Forelimb muscle (tissue), 1 donor: Measurements from ENCODE around the gene VWA8. TPM values are rescaled to one million over a fixed set of nuclear protein-coding genes. Genes with fewer than 3 reads are reported as not detected.
A peak's percentile ranks its signal among the peaks of the same experiment; 100 is the strongest.
"Not testable (repeated sequence)": the region's sequence is repeated elsewhere in the genome, so short reads cannot be mapped to it uniquely, and the experiment has no call there.

ENCODE experiments used
- DNase-seq: peaks from one replicate; pipeline ENCODE4 v3.0.0-alpha.2; 2013; ENCODE audit warnings: low read depth
- polyA plus RNA-seq: library from polyadenylated mRNA; unstranded; fragments of 120-200 nt; gene quantifications from one replicate; pipeline ENCODE4 v1.2.1, GENCODE V29; 2013; ENCODE audit not compliant: insufficient read length

VWA8 gene
- polyA plus RNA-seq, 1 donor = 8.6 TPM

- DNase-seq = not testable (repeated sequence)
Measured at GRCh38 chr13:41745496-41745895, 215.4 kb downstream of the VWA8 start.

- no peak for DNase-seq
Measured at GRCh38 chr13:41742917-41743552, 217.9 kb downstream of the VWA8 start.

GRCh38 chr13:41740479-41740878 is 220.4 kb downstream of the VWA8 start:
- no peak for DNase-seq

- DNase-seq = no peak
Measured at GRCh38 chr13:41722684-41723535, 238.0 kb downstream of the VWA8 start.

- no peak for DNase-seq
Measured at GRCh38 chr13:41720839-41721561, 239.9 kb downstream of the VWA8 start.

- DNase-seq = no peak
Measured at GRCh38 chr13:41716236-41716635, 244.7 kb downstream of the VWA8 start.

- no peak for DNase-seq
Measured at GRCh38 chr13:41713405-41713804, 247.5 kb downstream of the VWA8 start.

- DNase-seq = no peak
Measured at GRCh38 chr13:41710771-41711170, 250.1 kb downstream of the VWA8 start.

- DNase-seq = no peak
Measured at GRCh38 chr13:41709511-41709910, 251.4 kb downstream of the VWA8 start.

- no peak for DNase-seq
Measured at GRCh38 chr13:41708713-41709112, 252.2 kb downstream of the VWA8 start.

GRCh38 chr13:41707194-41707821 is 253.6 kb downstream of the VWA8 start:
- DNase-seq = no peak

- DNase-seq = no peak
Measured at GRCh38 chr13:41706152-41706551, 254.8 kb downstream of the VWA8 start.

GRCh38 chr13:41702540-41702939 is 258.4 kb downstream of the VWA8 start:
- DNase-seq = no peak

- DNase-seq = no peak
Measured at GRCh38 chr13:41701676-41702075, 259.2 kb downstream of the VWA8 start.

GRCh38 chr13:41700790-41701310 is 260.1 kb downstream of the VWA8 start:
- DNase-seq = no peak

GRCh38 chr13:41699759-41700158 is 261.1 kb downstream of the VWA8 start:
- DNase-seq = no peak

- no peak for DNase-seq
Measured at GRCh38 chr13:41697578-41697977, 263.3 kb downstream of the VWA8 start.

GRCh38 chr13:41696163-41697003 is 264.5 kb downstream of the VWA8 start:
- DNase-seq = no peak

GRCh38 chr13:41694545-41695301 is 266.2 kb downstream of the VWA8 start:
- DNase-seq = peak; percentile 84

- no peak for DNase-seq
Measured at GRCh38 chr13:41693434-41693833, 267.5 kb downstream of the VWA8 start.
